HG03064 (cell line): Measurements from ENCODE around the gene CEP55.

Experiments used
- ATAC-seq: cut with Tn5 transposase; IDR thresholded peaks from one replicate; pipeline ENCODE4 v1.9.1; 2021; ENCODE audit warnings: low read depth; ENCODE audit not compliant: unreplicated experiment

Gene CEP55

GRCh38 chr10:93559490-93559889 lies 63.1 kb downstream of the CEP55 start:
- ATAC-seq: no peak

GRCh38 chr10:93560541-93560940 lies 64.1 kb downstream of the CEP55 start:
- no peak for ATAC-seq

GRCh38 chr10:93565446-93565845 lies 69.0 kb downstream of the CEP55 start:
- ATAC-seq: no peak

GRCh38 chr10:93566435-93567276 lies 70.2 kb downstream of the CEP55 start, which contains the start of gene FFAR4:
Gene FFAR4, plus strand, starts transcription at chr10:93566665. Its CDS starts 56 bp downstream, at chr10:93566721.
- no peak for ATAC-seq

GRCh38 chr10:93567277-93568104 lies 71.1 kb downstream of the CEP55 start:
- ATAC-seq: no peak

GRCh38 chr10:93568105-93568390 lies 71.6 kb downstream of the CEP55 start:
- ATAC-seq: no peak

GRCh38 chr10:93570383-93570782 lies 74.0 kb downstream of the CEP55 start:
- ATAC-seq: no peak

- no peak for ATAC-seq
Observed at GRCh38 chr10:93572606-93573005, 76.2 kb downstream of the CEP55 start.

- ATAC-seq: no peak
Observed at GRCh38 chr10:93573051-93573909, 76.9 kb downstream of the CEP55 start.

GRCh38 chr10:93573924-93574323 lies 77.5 kb downstream of the CEP55 start:
- ATAC-seq: no peak

GRCh38 chr10:93576888-93577287 lies 80.5 kb downstream of the CEP55 start:
- no peak for ATAC-seq

GRCh38 chr10:93577565-93577964 lies 81.2 kb downstream of the CEP55 start:
- no peak for ATAC-seq
